ENCODE results near the gene BAHD1. TPM values are rescaled to one million over a fixed set of nuclear protein-coding genes. Genes with fewer than 3 reads are reported as not detected.

BAHD1 gene
- total and polyA plus RNA-seq, 2 experiments from 2014 or later = 11.2 to 40.1 TPM

- peaks cover 32% of the 10 kb centered on the region for H3K4me1 Mint-ChIP-seq
- TF ChIP-seq NANOG (IDR thresholded peaks at IDR 0.05; ENCODE audit: borderline replicate concordance) (no peak), ZNF331 (CRISPR knock-in tag; IDR thresholded peaks at IDR 0.05; ENCODE audit: low read depth) (no peak), EZH2phosphoT487 (IDR thresholded peaks at IDR 0.05; ENCODE audit: unreplicated experiment) (no peak), CTCF (conservative IDR thresholded peaks at IDR 0.05; ENCODE audit: low read depth in 2 of 2) (no peak)
- H3K27ac Mint-ChIP-seq = no peak overlapping the region
- ATAC-seq = peak; percentile 78
- H3K36me3 ChIP-seq (ENCODE audit: insufficient read depth) = no peaks in the 10 kb centered on the region
- peak overlapping the region; percentile 57 for H3K4me2 ChIP-seq
- DNase-seq (ENCODE audit: low spot score) = peak; percentile 63
- H3F3A ChIP-seq (replicated peaks; ENCODE audit: low read depth) = peaks cover 8% of the 10 kb centered on the region; the same call in 1 of the 2 replicates
- H3K4me1 ChIP-seq (ENCODE audit: insufficient read depth) = peaks cover 25% of the 10 kb centered on the region
- no peaks in the 10 kb centered on the region for H3K36me3 Mint-ChIP-seq (ENCODE audit: low read depth)
- H3K79me2 ChIP-seq (replicated peaks; ENCODE audit: insufficient read depth) = no peaks in the 10 kb centered on the region
- no peak overlapping the region for H3K27ac ChIP-seq (ENCODE audit: low read depth)
- H3K4me3 Mint-ChIP-seq = peak overlapping the region; percentile 9; the same call in 1 of the 3 replicates
- H3K27me3 Mint-ChIP-seq (ENCODE audit: insufficient read depth, low read depth, poor library complexity) = peaks cover 37% of the 10 kb centered on the region
- no peaks in the 10 kb centered on the region for H3K9me2 ChIP-seq (ENCODE audit: insufficient read depth)
- peak overlapping the region; percentile 70 for H2AFZ ChIP-seq
- H4K20me1 ChIP-seq (replicated peaks; ENCODE audit: insufficient read depth) = no peaks in the 10 kb centered on the region
- H3K27me3 ChIP-seq (ENCODE audit: insufficient read depth) = peaks cover 25% of the 10 kb centered on the region
- no peak overlapping the region for H3K4me3 ChIP-seq
- no peaks in the 10 kb centered on the region for H3K9me3 Mint-ChIP-seq
Observed at GRCh38 chr15:40430271-40430805, 10.4 kb upstream of the BAHD1 start.

DNA sequence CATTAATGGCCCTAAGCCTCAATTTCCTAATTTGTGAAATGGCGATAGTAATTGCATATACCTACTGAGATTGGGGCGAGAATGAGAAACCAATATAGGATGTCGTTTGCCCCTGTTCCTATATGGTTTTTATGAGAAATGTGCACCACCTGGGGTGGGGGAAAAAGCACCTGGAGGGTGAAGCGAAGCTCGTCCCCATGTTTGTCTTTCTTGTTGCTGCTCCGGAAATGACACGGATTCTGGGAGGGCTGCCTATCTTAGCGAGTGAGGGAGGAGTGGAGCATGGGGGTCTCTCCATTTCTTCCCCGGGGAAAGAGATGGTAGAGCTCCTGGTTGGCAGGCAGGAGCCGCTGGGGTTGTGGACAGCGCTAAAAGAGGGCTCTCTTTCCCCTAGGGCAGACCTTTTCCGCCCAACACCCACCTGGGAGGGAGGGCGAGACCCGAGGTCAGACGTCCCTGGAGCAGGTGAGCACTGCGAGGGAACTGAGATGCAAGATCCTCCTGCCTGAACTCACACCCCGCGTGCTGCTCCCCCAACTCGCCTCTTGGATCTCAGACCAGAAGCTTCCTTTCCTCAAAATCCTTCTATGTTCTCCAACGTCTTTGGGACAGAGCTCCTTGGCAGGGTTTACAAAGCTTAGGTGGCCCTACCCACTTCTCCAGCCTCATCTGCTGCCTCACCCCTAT is 5.6 kb upstream of the BAHD1 start:
- Histone ChIP-seq H3K27me3 (ENCODE audit: insufficient read depth) (peaks cover 38% of the 10 kb centered on the region), H3K36me3 (ENCODE audit: insufficient read depth) (no peaks in the 10 kb centered on the region), H3K79me2 (replicated peaks; ENCODE audit: insufficient read depth) (0 out of 2 replicates have a peak, but pooled peaks cover 2% of the 10 kb centered on the region), H3K9me2 (ENCODE audit: insufficient read depth) (no peaks in the 10 kb centered on the region), H2AFZ (peak overlapping the region; percentile 94), H3F3A (replicated peaks; ENCODE audit: low read depth) (0 out of 2 replicates have a peak, but pooled peaks cover 7% of the 10 kb centered on the region), H3K4me1 (ENCODE audit: insufficient read depth) (peaks cover 38% of the 10 kb centered on the region), H3K4me2 (peak overlapping the region; percentile 100), H4K20me1 (replicated peaks; ENCODE audit: insufficient read depth) (no peaks in the 10 kb centered on the region), H3K27ac (ENCODE audit: low read depth) (no peak overlapping the region), H3K4me3 (peak overlapping the region; percentile 82)
- H3K9me3 Mint-ChIP-seq = no peaks in the 10 kb centered on the region
- H3K4me3 Mint-ChIP-seq = peak overlapping the region; percentile 70
- H3K27me3 Mint-ChIP-seq (ENCODE audit: insufficient read depth, low read depth, poor library complexity) = peaks cover 46% of the 10 kb centered on the region
- H3K27ac Mint-ChIP-seq = no peak overlapping the region
- H3K4me1 Mint-ChIP-seq = peaks cover 43% of the 10 kb centered on the region
- ATAC-seq (no peak), DNase-seq (ENCODE audit: low spot score) (no peak)
- no peaks in the 10 kb centered on the region for H3K36me3 Mint-ChIP-seq (ENCODE audit: low read depth)
- no peak for TF ChIP-seq CTCF (conservative IDR thresholded peaks at IDR 0.05; ENCODE audit: low read depth in 2 of 2)
- no peak for TF ChIP-seq EZH2phosphoT487 (IDR thresholded peaks at IDR 0.05; ENCODE audit: unreplicated experiment)
- no peak for TF ChIP-seq REST (IDR thresholded peaks at IDR 0.05; ENCODE audit: unreplicated experiment)
- TF ChIP-seq POLR2AphosphoS5 (IDR thresholded peaks at IDR 0.05; ENCODE audit: low read depth) = no peak
- TF ChIP-seq ETS1 (IDR thresholded peaks at IDR 0.05) = no peak
- TF ChIP-seq ZNF331 (CRISPR knock-in tag; IDR thresholded peaks at IDR 0.05; ENCODE audit: low read depth) = no peak

Data from GM23338 (cell line).